Loucy (cell line): ENCODE measurements around the gene TAS1R2.

Experiments used
- H2AFZ ChIP-seq: fragments of 200-600 bp; sonication (generic); 2 replicates; pipeline ENCODE4 v1.6.0; 2016; ENCODE audit warnings: antibody characterized with exemption, mild to moderate bottlenecking, low read length, moderate library complexity
- H3F3A ChIP-seq: fragments of 200-600 bp; 2 replicates; pipeline ENCODE4 v1.6.0; 2016; ENCODE audit warnings: antibody characterized with exemption, low read depth, mild to moderate bottlenecking
- H3K27me3 ChIP-seq: fragments of 200-600 bp; sonication (generic); 2 replicates; pipeline ENCODE4 v1.6.1; 2014; ENCODE audit warnings: low read length, mild to moderate bottlenecking; ENCODE audit not compliant: insufficient read depth, poor library complexity, severe bottlenecking
- H3K36me3 ChIP-seq: fragments of 200-600 bp; sonication (generic); 2 replicates; pipeline ENCODE4 v1.6.1; 2016; ENCODE audit warnings: low read length; ENCODE audit not compliant: insufficient read depth
- H3K4me1 ChIP-seq: fragments of 200-600 bp; sonication (generic); 2 replicates; pipeline ENCODE4 v1.5.1; 2014; ENCODE audit warnings: low read length, mild to moderate bottlenecking; ENCODE audit not compliant: insufficient read depth, poor library complexity, severe bottlenecking
- H3K4me2 ChIP-seq: fragments of 200-600 bp; sonication (generic); 2 replicates; pipeline ENCODE4 v1.6.0; 2014; ENCODE audit warnings: antibody characterized with exemption, low read length, low read depth, mild to moderate bottlenecking; ENCODE audit not compliant: poor library complexity, severe bottlenecking
- H3K4me3 ChIP-seq: fragments of 200-600 bp; sonication (generic); 2 replicates; pipeline ENCODE4 v1.5.1; 2014; ENCODE audit warnings: low read length, mild to moderate bottlenecking, mixed read lengths; ENCODE audit not compliant: poor library complexity, severe bottlenecking
- H3K79me2 ChIP-seq: fragments of 200-600 bp; sonication (generic); 2 replicates; pipeline ENCODE4 v1.6.1; 2014; ENCODE audit warnings: low read length; ENCODE audit not compliant: insufficient read depth
- H3K9ac ChIP-seq: fragments of 200-600 bp; sonication (generic); 2 replicates; pipeline ENCODE4 v1.6.0; 2014; ENCODE audit warnings: mild to moderate bottlenecking, low read depth, low read length, moderate library complexity; ENCODE audit not compliant: poor library complexity, severe bottlenecking
- H3K9me2 ChIP-seq: fragments of 200-600 bp; sonication (generic); replicated peaks from 2 replicates; pipeline ENCODE4 v1.6.1; 2016; ENCODE audit warnings: low read depth, low read length, mixed read lengths
- H3K9me3 ChIP-seq: fragments of 200-600 bp; sonication (generic); 2 replicates; pipeline ENCODE4 v1.6.1; 2014; ENCODE audit warnings: mild to moderate bottlenecking, antibody characterized with exemption, low read length, low read depth; ENCODE audit not compliant: insufficient read depth
- H4K20me1 ChIP-seq: fragments of 200-600 bp; sonication (generic); 2 replicates; pipeline ENCODE4 v1.6.0; 2014; ENCODE audit warnings: antibody characterized with exemption, low read length, mild to moderate bottlenecking; ENCODE audit not compliant: insufficient read depth, poor library complexity, severe bottlenecking
- CTCF ChIP-seq: fragments of 200-600 bp; sonication (generic); conservative IDR thresholded peaks from 2 replicates; pipeline ENCODE4 v1.5.1; 2014; ENCODE audit warnings: mild to moderate bottlenecking, antibody characterized with exemption, low read length
- EZH2phosphoT487 ChIP-seq: fragments of 200-600 bp; IDR thresholded peaks from 2 replicates; pipeline ENCODE4 v1.6.1; 2018; ENCODE audit warnings: antibody characterized with exemption, mild to moderate bottlenecking, moderate library complexity, borderline replicate concordance

Gene TAS1R2

GRCh38 chr1:18811733-18812452 is 47.6 kb downstream of the TAS1R2 start:
- Histone ChIP-seq H3K9me3 (no peaks in the 10 kb centered on the region), H3K4me3 (no peak overlapping the region), H3K27me3 (no peaks in the 10 kb centered on the region), H2AFZ (no peak overlapping the region), H4K20me1 (no peaks in the 10 kb centered on the region), H3K79me2 (no peaks in the 10 kb centered on the region), H3K36me3 (no peaks in the 10 kb centered on the region), H3K9me2 (no peaks in the 10 kb centered on the region), H3F3A (no peaks in the 10 kb centered on the region), H3K4me1 (no peaks in the 10 kb centered on the region), H3K4me2 (no peak overlapping the region), H3K9ac (no peak overlapping the region)
- TF ChIP-seq CTCF, result no peak
- TF ChIP-seq EZH2phosphoT487, result no peak

- H3K36me3 ChIP-seq, result no peaks in the 10 kb centered on the region
- no peak overlapping the region for H3K9ac ChIP-seq
- no peaks in the 10 kb centered on the region for H3K4me1 ChIP-seq
These were observed 49.2 kb downstream of the TAS1R2 start for GRCh38 chr1:18809953-18810899.

GRCh38 chr1:18808550-18808949 is 50.9 kb downstream of the TAS1R2 start:
- Histone ChIP-seq H3K4me3 (no peak overlapping the region), H4K20me1 (no peaks in the 10 kb centered on the region), H3F3A (no peaks in the 10 kb centered on the region), H3K4me2 (no peak overlapping the region), H3K9me3 (no peaks in the 10 kb centered on the region), H3K4me1 (no peaks in the 10 kb centered on the region), H3K36me3 (no peaks in the 10 kb centered on the region), H2AFZ (no peak overlapping the region), H3K9ac (no peak overlapping the region), H3K9me2 (no peaks in the 10 kb centered on the region), H3K79me2 (no peaks in the 10 kb centered on the region), H3K27me3 (no peaks in the 10 kb centered on the region)
- TF ChIP-seq EZH2phosphoT487 (no peak), CTCF (no peak)

More at GRCh38 chr1:18809953-18810899, 49.2 kb downstream of the TAS1R2 start:
- Histone ChIP-seq H3K27me3 (no peaks in the 10 kb centered on the region), H3F3A (no peaks in the 10 kb centered on the region), H3K9me2 (no peaks in the 10 kb centered on the region), H3K4me2 (no peak overlapping the region), H3K79me2 (no peaks in the 10 kb centered on the region), H4K20me1 (no peaks in the 10 kb centered on the region), H3K4me3 (no peak overlapping the region), H3K9me3 (no peaks in the 10 kb centered on the region), H2AFZ (no peak overlapping the region)
- TF ChIP-seq EZH2phosphoT487 (no peak), CTCF (no peak)
